Body of pancreas (tissue), 4 donors: ENCODE measurements around the gene DDX6.

Experiments
- POLR2A ChIP-seq, 3 donors: fragments of 450-650 bp; IDR thresholded peaks; one replicate each; pipeline ENCODE4 v1.6.1; 2016; ENCODE audit warnings: antibody characterized with exemption in 3 of 3, mild to moderate bottlenecking in 2 of 3
- TF ChIP-seq, protein P1 (sequence below), 7 experiments: fragments of 450-650 bp in 4 of 7; fragments of 200-600 bp in 3 of 7; sonication (generic) in 3 of 7; IDR thresholded peaks; one replicate each; pipeline ENCODE4 v1.5.1; 2016 to 2019; ENCODE audit warnings: antibody characterized with exemption in 7 of 7

GRCh38 chr11:118752654-118753053 is 38.3 kb downstream of the DDX6 start:
- TF ChIP-seq, protein P1, sequence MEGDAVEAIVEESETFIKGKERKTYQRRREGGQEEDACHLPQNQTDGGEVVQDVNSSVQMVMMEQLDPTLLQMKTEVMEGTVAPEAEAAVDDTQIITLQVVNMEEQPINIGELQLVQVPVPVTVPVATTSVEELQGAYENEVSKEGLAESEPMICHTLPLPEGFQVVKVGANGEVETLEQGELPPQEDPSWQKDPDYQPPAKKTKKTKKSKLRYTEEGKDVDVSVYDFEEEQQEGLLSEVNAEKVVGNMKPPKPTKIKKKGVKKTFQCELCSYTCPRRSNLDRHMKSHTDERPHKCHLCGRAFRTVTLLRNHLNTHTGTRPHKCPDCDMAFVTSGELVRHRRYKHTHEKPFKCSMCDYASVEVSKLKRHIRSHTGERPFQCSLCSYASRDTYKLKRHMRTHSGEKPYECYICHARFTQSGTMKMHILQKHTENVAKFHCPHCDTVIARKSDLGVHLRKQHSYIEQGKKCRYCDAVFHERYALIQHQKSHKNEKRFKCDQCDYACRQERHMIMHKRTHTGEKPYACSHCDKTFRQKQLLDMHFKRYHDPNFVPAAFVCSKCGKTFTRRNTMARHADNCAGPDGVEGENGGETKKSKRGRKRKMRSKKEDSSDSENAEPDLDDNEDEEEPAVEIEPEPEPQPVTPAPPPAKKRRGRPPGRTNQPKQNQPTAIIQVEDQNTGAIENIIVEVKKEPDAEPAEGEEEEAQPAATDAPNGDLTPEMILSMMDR (IDR thresholded peaks at IDR 0.05) = no peak
- no peak for TF ChIP-seq POLR2A (IDR thresholded peaks at IDR 0.05)
